HG02571 (cell line): ENCODE results near the gene RFNG.

Experiments used
- ATAC-seq: cut with Tn5 transposase; IDR thresholded peaks from one replicate; pipeline ENCODE4 v1.9.1; 2021; ENCODE audit warnings: mild to moderate bottlenecking, moderate library complexity; ENCODE audit not compliant: unreplicated experiment

Gene RFNG

GRCh38 chr17:82016061-82016874 lies 35.3 kb downstream of the RFNG start:
- ATAC-seq, result no peak

- no peak for ATAC-seq
Measured at GRCh38 chr17:82015311-82015971, 36.2 kb downstream of the RFNG start.

- no peak for ATAC-seq
Measured at GRCh38 chr17:82014971-82015310, 36.7 kb downstream of the RFNG start.

DNA sequence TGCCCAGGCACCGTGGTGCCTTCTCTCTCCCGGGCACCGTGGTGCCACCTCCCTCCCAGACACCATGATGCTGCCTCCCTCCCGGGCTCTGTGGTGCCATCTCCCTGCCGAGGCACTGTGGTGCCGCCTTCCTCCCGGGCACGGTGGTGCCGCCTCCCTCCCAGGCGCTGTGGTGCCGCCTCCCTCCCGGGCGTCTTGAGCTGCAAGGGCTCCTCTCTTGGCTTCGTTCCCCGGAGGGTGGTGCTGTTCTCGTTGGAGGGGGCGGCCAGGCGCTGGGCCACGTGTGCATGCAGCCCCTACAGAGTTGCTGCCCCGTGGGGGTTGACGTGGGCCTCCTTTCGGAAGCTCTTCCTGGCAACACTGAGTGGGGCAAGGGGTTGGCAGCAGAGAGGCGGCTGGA lies 37.2 kb downstream of the RFNG start:
- no peak for ATAC-seq

- no peak for ATAC-seq
Measured at GRCh38 chr17:82013772-82014321, 37.8 kb downstream of the RFNG start.

GRCh38 chr17:82013341-82013740 lies 38.3 kb downstream of the RFNG start:
- no peak for ATAC-seq

DNA sequence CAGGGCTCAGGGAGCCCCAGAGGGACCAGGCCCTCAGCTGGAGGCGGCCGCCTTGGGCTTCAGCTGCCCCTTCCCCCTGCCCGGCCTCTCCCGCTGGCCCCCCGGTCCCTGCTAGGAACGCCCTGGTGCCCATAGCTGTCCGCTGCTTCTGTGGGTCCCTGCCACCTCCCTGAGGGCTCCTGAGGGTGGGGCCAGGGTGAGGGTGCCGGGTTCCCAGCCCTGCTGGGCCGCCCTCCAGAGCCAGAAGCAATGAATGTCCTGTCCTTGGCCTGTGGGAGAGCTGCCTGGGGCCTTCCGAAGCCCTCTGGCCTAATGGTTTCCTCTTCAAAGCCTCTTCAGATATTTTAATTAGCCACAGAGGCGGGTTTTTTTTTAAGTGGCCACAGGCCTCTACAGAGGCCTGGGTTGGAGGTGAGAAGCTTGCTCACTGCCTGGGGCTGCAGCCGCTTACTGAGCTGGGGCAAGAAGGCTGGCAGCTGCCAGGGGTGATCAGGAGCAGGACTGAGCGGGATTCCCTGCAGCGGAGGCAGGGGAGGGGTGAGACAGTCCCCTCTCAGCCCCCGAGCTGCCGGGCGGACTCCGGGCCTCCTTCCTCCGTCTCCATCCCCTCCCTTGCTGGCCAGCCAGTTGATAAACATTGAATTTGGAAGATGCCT lies 38.8 kb downstream of the RFNG start:
- no peak for ATAC-seq

- ATAC-seq, result no peak
Measured at GRCh38 chr17:82012261-82012639, 39.4 kb downstream of the RFNG start.

- ATAC-seq, result no peak
Measured at GRCh38 chr17:82011617-82012187, 39.9 kb downstream of the RFNG start.

DNA sequence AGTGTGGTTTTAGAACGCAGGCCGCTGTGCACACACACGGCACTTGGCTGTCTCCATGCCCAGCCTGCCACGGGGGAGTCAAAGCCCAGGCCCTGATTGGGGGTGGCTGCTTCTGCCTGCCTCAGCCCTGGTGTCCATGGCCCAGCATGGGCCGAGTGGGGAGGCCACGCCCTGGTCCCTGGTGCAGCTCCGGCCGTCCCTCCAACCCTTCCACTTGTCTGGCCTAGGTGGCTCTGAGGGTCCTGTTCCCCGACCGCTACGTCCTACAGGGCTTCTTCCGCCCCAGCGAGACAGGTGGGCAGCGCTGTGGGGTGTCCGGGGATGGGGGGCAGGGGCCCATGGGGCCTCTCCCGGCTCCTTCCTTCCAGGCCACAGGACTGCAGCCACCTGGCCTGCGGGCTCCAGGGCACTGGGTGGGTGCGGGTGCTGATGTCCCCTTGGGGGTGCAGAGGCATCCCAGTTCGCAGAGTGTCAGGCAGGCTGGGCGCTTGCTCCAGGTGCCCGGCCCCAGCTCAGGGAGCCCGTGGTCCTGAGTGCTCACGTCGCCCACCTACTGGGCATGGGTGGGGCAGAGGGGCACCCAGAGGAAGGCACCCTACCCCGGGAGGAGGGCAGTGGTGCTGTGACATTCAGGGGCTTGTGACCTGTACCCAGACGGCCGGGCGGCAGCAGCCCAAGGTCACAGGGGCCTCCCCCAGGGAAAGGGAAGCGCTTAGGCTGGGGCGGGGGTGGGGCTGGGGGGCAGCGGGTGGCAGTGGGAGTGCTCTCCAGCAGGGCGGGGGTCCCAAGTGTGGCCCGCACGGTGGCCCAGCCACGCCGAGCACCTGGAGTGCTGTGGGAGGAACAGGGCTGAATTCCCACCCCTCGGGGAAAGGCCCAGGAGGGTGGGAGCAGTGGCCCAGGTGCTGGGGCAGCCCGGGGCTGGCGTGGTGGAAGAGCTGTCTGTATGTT lies 40.8 kb downstream of the RFNG start:
- ATAC-seq, result no peak

DNA sequence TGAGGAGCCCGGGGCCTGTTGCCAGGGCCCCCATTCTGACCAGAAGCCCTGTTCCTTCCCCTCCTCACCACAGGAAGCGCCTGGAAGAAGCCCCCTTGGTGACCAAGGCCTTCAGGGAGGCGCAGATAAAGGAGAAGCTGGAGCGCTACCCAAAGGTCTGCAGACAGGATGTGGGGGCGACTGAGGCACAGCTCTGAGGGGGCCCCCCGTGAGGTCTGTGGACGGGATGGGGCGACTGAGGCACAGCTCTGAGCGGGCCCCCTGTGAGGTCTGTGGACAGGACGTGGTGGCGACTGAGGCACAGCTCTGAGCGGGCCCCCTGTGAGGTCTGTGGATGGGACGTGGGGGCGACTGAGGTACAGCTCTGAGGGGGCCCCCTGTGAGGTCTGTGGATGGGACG lies 42.2 kb downstream of the RFNG start:
- no peak for ATAC-seq

DNA sequence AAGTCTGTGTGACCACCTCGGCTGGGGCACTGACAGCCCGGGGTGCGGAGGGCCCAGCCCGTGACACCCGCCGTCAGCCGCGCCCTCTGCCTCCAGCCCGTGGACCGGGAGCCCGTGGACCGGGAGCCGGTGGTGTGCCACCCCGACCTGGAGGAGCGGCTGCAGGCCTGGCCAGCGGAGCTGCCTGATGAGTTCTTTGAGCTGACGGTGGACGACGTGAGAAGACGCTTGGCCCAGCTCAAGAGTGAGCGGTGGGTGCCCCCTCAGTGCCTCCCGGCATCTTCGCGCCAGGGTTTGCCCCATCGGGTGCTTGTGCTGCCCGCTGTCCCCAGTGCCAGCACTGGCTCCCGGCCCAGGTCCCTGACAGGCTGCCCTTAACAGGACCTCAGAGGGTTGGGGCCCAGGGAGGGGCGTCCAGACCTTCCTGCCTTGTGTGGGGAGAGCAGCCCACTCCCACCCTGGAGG lies 42.6 kb downstream of the RFNG start:
- no peak for ATAC-seq

GRCh38 chr17:82008258-82008940 lies 43.2 kb downstream of the RFNG start:
- no peak for ATAC-seq

GRCh38 chr17:82007495-82008257 lies 43.9 kb downstream of the RFNG start:
- no peak for ATAC-seq

DNA sequence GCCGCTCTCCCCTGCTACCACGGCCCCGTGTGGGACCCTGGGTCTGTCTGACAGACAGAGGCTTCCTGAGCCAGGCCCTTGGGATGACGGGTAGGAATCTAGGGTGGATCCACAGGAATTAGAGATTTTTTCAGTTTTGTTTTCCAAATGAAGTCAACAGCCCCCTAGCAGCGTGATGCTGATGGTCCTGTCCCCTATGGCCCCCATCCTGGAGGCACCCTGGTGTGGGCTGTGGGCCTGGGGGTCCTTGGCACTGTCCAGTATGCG lies 44.5 kb downstream of the RFNG start:
- ATAC-seq, result no peak

GRCh38 chr17:82006468-82007227 lies 45.0 kb downstream of the RFNG start:
- ATAC-seq, result no peak

GRCh38 chr17:82005701-82006348 lies 45.8 kb downstream of the RFNG start:
- no peak for ATAC-seq
